ENCODE results near the gene HYKK. TPM values are rescaled to one million over a fixed set of nuclear protein-coding genes. Genes with fewer than 3 reads are reported as not detected.

HYKK gene
- total and polyA plus RNA-seq, 9 of the 15 experiments (the other 6 are each of a cell fraction or from before 2014, with no cell fraction given), result 1.9 to 6.1 (median 4.3) TPM

DNA sequence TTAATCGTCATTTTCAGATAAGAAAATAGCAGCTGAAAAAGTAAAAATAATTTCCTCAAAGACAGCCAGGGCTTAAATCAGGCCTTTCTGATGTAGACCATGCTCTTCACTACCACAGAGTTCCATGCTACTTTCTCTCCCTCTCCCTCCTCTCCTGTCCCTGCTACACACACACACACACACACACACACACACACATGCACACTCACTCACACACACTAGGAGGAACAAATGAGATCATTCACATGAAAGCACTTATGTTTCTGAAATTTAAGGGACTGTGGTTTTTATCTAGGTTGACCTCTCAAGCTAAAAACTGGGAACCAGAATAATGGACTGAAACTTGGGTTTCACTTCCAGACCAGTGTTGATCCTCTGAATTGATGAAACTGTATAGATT, 28.8 kb downstream of the HYKK start:
- DNase-seq (ENCODE audit: extremely low read depth in 1 of 4, low spot score in 3 of 4), result no peak
- H3K9me3 ChIP-seq (replicated peaks; ENCODE audit: control insufficient read depth, insufficient read depth, low read depth, low read length), result no peaks in the 10 kb centered on the region
- no peak overlapping the region for H3K9ac ChIP-seq (ENCODE audit: insufficient read depth in 1 of 2, low read depth in 2 of 2, low read length in 2 of 2)
- ATAC-seq, result no peak
- no peak overlapping the region for H3K27ac ChIP-seq (ENCODE audit: extremely low read depth, low read depth, low read length)
- H3K4me1 ChIP-seq (replicated peaks in 1 of 2; ENCODE audit: control insufficient read depth in 2 of 2, insufficient read depth in 2 of 2, low read length in 2 of 2), result peaks cover 0 to 3% of the 10 kb centered on the region in 2 experiments; a peak in 2 of 5 replicates
- in situ Hi-C loops (cut with MboI) (no loop called here), intact Hi-C loops (cut with micrococcal nuclease) (no loop called here)
- BruUV-seq (replicated peaks), result no TSS peak
- peaks cover 10% of the 10 kb centered on the region for H3K79me2 ChIP-seq (ENCODE audit: control insufficient read depth, insufficient read depth, low read length)
- H3K4me2 ChIP-seq (ENCODE audit: insufficient read depth, low read length), result no peak overlapping the region
- ChIA-PET CTCF (ENCODE audit: low intra/inter-chr PET ratio) (no interaction called here), POLR2A (interaction anchor here (0.6 to 1.4 kb wide), 3 partner anchors 12 to 65 kb away, joined by 3 to 5 read pairs (median 3); no protein-coding TSS in a partner anchor)
- no peaks in the 10 kb centered on the region for H3K27me3 ChIP-seq (ENCODE audit: control insufficient read depth in 2 of 2, insufficient read depth in 2 of 2, low read length in 2 of 2)
- H2AFZ ChIP-seq (ENCODE audit: low read depth, low read length), result no peak overlapping the region
- no peaks in the 10 kb centered on the region for H3K9me1 ChIP-seq (ENCODE audit: control insufficient read depth, insufficient read depth, low read length)
- peak; percentile 51 for FAIRE-seq
- no peaks in the 10 kb centered on the region for H4K20me1 ChIP-seq (replicated peaks; ENCODE audit: control insufficient read depth, insufficient read depth, low read length)
- WGBS (ENCODE audit: insufficient coverage, low coverage, missing lambda C conversion rate), result 75% methylated on average over 1 of the region's 1 CpG
- no peaks in the 10 kb centered on the region for H3K36me3 ChIP-seq (ENCODE audit: control insufficient read depth, insufficient read depth, low read length)
- no peak overlapping the region for H3K4me3 ChIP-seq
- 0 out of 2 replicates have a peak, but pooled peaks have one; percentile 34 for TF ChIP-seq SMARCE1 (IDR thresholded peaks at IDR 0.05)
- no peak for TF ChIP-seq RFX1 (IDR thresholded peaks at IDR 0.05)
- TF ChIP-seq SIX5 (IDR thresholded peaks at IDR 0.05; ENCODE audit: borderline replicate concordance in 1 of 2, insufficient read depth in 1 of 2, low read depth in 1 of 2, low read length in 2 of 2), result no peak
- peak; percentile 67; the same call in 1 of the 2 replicates for TF ChIP-seq JUND (IDR thresholded peaks at IDR 0.05; ENCODE audit: borderline replicate concordance, low read depth, low read length)
- peak; percentile 72; the same call in 2 of the 3 replicates for TF ChIP-seq JUND (tag; IDR thresholded peaks at IDR 0.05; ENCODE audit: borderline replicate concordance, low read depth, low read length)
- TF ChIP-seq NR2C2 (CRISPR knock-in tag; IDR thresholded peaks at IDR 0.05), result no peak
- no peak for TF ChIP-seq NR2C2 (tag; IDR thresholded peaks at IDR 0.05)
- TF ChIP-seq ATF7 (IDR thresholded peaks at IDR 0.05), result peak; percentile 33; the same call in 1 of the 2 replicates
- TF ChIP-seq ZFPM2 (CRISPR knock-in tag; IDR thresholded peaks at IDR 0.05), result no peak
- TF ChIP-seq, protein P1, sequence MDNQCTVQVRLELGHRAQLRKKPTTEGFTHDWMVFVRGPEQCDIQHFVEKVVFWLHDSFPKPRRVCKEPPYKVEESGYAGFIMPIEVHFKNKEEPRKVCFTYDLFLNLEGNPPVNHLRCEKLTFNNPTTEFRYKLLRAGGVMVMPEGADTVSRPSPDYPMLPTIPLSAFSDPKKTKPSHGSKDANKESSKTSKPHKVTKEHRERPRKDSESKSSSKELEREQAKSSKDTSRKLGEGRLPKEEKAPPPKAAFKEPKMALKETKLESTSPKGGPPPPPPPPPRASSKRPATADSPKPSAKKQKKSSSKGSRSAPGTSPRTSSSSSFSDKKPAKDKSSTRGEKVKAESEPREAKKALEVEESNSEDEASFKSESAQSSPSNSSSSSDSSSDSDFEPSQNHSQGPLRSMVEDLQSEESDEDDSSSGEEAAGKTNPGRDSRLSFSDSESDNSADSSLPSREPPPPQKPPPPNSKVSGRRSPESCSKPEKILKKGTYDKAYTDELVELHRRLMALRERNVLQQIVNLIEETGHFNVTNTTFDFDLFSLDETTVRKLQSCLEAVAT (IDR thresholded peaks at IDR 0.05), result no peak
- TF ChIP-seq, protein P2, sequence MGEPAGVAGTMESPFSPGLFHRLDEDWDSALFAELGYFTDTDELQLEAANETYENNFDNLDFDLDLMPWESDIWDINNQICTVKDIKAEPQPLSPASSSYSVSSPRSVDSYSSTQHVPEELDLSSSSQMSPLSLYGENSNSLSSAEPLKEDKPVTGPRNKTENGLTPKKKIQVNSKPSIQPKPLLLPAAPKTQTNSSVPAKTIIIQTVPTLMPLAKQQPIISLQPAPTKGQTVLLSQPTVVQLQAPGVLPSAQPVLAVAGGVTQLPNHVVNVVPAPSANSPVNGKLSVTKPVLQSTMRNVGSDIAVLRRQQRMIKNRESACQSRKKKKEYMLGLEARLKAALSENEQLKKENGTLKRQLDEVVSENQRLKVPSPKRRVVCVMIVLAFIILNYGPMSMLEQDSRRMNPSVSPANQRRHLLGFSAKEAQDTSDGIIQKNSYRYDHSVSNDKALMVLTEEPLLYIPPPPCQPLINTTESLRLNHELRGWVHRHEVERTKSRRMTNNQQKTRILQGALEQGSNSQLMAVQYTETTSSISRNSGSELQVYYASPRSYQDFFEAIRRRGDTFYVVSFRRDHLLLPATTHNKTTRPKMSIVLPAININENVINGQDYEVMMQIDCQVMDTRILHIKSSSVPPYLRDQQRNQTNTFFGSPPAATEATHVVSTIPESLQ (CRISPR knock-in tag; IDR thresholded peaks at IDR 0.05), result no peak
- TF ChIP-seq ARID1B (IDR thresholded peaks at IDR 0.05), result peak; percentile 29; the same call in 1 of the 2 replicates
- no peak for TF ChIP-seq CBFA2T2 (conservative IDR thresholded peaks at IDR 0.05)
- TF ChIP-seq, protein P3, sequence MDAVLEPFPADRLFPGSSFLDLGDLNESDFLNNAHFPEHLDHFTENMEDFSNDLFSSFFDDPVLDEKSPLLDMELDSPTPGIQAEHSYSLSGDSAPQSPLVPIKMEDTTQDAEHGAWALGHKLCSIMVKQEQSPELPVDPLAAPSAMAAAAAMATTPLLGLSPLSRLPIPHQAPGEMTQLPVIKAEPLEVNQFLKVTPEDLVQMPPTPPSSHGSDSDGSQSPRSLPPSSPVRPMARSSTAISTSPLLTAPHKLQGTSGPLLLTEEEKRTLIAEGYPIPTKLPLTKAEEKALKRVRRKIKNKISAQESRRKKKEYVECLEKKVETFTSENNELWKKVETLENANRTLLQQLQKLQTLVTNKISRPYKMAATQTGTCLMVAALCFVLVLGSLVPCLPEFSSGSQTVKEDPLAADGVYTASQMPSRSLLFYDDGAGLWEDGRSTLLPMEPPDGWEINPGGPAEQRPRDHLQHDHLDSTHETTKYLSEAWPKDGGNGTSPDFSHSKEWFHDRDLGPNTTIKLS (IDR thresholded peaks at IDR 0.05; ENCODE audit: borderline replicate concordance, low read depth), result no peak
- TF ChIP-seq, protein P4, sequence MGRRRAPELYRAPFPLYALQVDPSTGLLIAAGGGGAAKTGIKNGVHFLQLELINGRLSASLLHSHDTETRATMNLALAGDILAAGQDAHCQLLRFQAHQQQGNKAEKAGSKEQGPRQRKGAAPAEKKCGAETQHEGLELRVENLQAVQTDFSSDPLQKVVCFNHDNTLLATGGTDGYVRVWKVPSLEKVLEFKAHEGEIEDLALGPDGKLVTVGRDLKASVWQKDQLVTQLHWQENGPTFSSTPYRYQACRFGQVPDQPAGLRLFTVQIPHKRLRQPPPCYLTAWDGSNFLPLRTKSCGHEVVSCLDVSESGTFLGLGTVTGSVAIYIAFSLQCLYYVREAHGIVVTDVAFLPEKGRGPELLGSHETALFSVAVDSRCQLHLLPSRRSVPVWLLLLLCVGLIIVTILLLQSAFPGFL (CRISPR knock-in tag; IDR thresholded peaks at IDR 0.05), result no peak
- TF ChIP-seq, protein P5, sequence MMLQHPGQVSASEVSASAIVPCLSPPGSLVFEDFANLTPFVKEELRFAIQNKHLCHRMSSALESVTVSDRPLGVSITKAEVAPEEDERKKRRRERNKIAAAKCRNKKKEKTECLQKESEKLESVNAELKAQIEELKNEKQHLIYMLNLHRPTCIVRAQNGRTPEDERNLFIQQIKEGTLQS (IDR thresholded peaks at IDR 0.05), result peak; percentile 62
- TF ChIP-seq, protein P5 (CRISPR knock-in tag; conservative IDR thresholded peaks at IDR 0.05), result no peak
